HepG2 (cell line): Measurements from ENCODE around the gene CDK8. TPM values are rescaled to one million over a fixed set of nuclear protein-coding genes. Genes with fewer than 3 reads are reported as not detected.

Source experiments
- PLRG1 ChIP-seq: fragments of 450-650 bp; conservative IDR thresholded peaks from 2 replicates; pipeline ENCODE4 v1.6.1; 2016
- SAP130 ChIP-seq: IDR thresholded peaks from 2 replicates; pipeline ENCODE4 v1.6.1; 2016; ENCODE audit warnings: low read depth
- SIX1 ChIP-seq: sonication (generic); formaldehyde crosslinking; IDR thresholded peaks from 2 replicates; pipeline ENCODE4 v1.4.0; 2020; ENCODE audit warnings: missing genetic modification reagents, borderline replicate concordance
- SRY ChIP-seq: sonication (generic); formaldehyde crosslinking; IDR thresholded peaks from 2 replicates; pipeline ENCODE4 v1.8.0; 2022; ENCODE audit warnings: mild to moderate bottlenecking, missing genetic modification reagents
- TEAD2 ChIP-seq: sonication (generic); formaldehyde crosslinking; IDR thresholded peaks from 2 replicates; pipeline ENCODE4 v1.9.0; 2021; ENCODE audit warnings: missing genetic modification reagents
- ZBTB3 ChIP-seq: sonication (generic); formaldehyde crosslinking; IDR thresholded peaks from 2 replicates; pipeline ENCODE4 v1.4.0; 2020; ENCODE audit warnings: low read depth, mild to moderate bottlenecking, moderate library complexity, missing genetic modification reagents, borderline replicate concordance
- ZGPAT ChIP-seq: IDR thresholded peaks from 2 replicates; pipeline ENCODE4 v1.6.1; 2016; ENCODE audit warnings: mild to moderate bottlenecking
- ZNF496 ChIP-seq: sonication (generic); formaldehyde crosslinking; IDR thresholded peaks from 2 replicates; pipeline ENCODE4 v1.8.1; 2023; ENCODE audit warnings: mild to moderate bottlenecking, moderate library complexity, missing genetic modification reagents; ENCODE audit not compliant: insufficient replicate concordance
- ZNF503 ChIP-seq: sonication (generic); formaldehyde crosslinking; IDR thresholded peaks from 2 replicates; pipeline ENCODE4 v1.4.0; 2020; ENCODE audit warnings: missing genetic modification reagents
- ZNF737 ChIP-seq: sonication (generic); formaldehyde crosslinking; IDR thresholded peaks from 2 replicates; pipeline ENCODE4 v1.5.0; 2020; ENCODE audit warnings: missing genetic modification reagents, mild to moderate bottlenecking, borderline replicate concordance
- polyA plus RNA-seq, 8 experiments: library from polyadenylated mRNA; depleted of rRNA in 3 of 8; stranded (reverse) in 7 of 8; unstranded in 1 of 8; fragments of >200 nt; fragmentation: Illumina TruSeq in 4 of 8; extraction: Trizol in 4 of 8; gene quantifications; 2 replicates each; pipeline versions ENCODE4 v1.2.1 to v1.2.3, GENCODE V29; 2011 to 2016; ENCODE audit warnings: low read depth in 4 of 8, missing spikeins in 1 of 8, mixed read lengths in 1 of 8; ENCODE audit not compliant: insufficient read depth in 1 of 8
- total RNA-seq, 5 experiments: library from RNA; depleted of rRNA; stranded (reverse); fragments of >200 nt; fragmentation: Illumina TruSeq; extraction: Trizol; gene quantifications; 2 replicates each; pipeline ENCODE4 v1.2.3, GENCODE V29; 2016; ENCODE audit warnings: low read depth in 1 of 5
- TF ChIP-seq, protein P1 (sequence below): sonication (generic); formaldehyde crosslinking; IDR thresholded peaks from 2 replicates; pipeline ENCODE4 v1.4.0; 2020; ENCODE audit warnings: missing genetic modification reagents, borderline replicate concordance
- TF ChIP-seq, protein P2 (sequence below): sonication (generic); formaldehyde crosslinking; IDR thresholded peaks from 2 replicates; pipeline ENCODE4 v1.4.0; 2020; ENCODE audit warnings: low read depth, missing genetic modification reagents
- TF ChIP-seq, protein P3 (sequence below): sonication (generic); formaldehyde crosslinking; IDR thresholded peaks from 2 replicates; pipeline ENCODE4 v1.5.0; 2020; ENCODE audit warnings: mild to moderate bottlenecking, missing genetic modification reagents

Gene CDK8
- total and polyA plus RNA-seq, 2 of the 13 experiments (the other 11 are each of a cell fraction or from before 2014, with no cell fraction given): 15.8 to 16.4 TPM

- TF ChIP-seq TEAD2 (CRISPR knock-in tag) (no peak), ZGPAT (CRISPR knock-in tag) (peak; percentile 74; the same call in 1 of the 2 replicates), PLRG1 (no peak), SIX1 (CRISPR knock-in tag) (no peak), SRY (peak; percentile 29; the same call in 1 of the 2 replicates), ZNF503 (CRISPR knock-in tag) (no peak), ZNF737 (CRISPR knock-in tag) (no peak), SAP130 (CRISPR knock-in tag) (peak; percentile 81), ZNF496 (CRISPR knock-in tag) (no peak), ZBTB3 (CRISPR knock-in tag) (no peak)
- TF ChIP-seq, protein P1, sequence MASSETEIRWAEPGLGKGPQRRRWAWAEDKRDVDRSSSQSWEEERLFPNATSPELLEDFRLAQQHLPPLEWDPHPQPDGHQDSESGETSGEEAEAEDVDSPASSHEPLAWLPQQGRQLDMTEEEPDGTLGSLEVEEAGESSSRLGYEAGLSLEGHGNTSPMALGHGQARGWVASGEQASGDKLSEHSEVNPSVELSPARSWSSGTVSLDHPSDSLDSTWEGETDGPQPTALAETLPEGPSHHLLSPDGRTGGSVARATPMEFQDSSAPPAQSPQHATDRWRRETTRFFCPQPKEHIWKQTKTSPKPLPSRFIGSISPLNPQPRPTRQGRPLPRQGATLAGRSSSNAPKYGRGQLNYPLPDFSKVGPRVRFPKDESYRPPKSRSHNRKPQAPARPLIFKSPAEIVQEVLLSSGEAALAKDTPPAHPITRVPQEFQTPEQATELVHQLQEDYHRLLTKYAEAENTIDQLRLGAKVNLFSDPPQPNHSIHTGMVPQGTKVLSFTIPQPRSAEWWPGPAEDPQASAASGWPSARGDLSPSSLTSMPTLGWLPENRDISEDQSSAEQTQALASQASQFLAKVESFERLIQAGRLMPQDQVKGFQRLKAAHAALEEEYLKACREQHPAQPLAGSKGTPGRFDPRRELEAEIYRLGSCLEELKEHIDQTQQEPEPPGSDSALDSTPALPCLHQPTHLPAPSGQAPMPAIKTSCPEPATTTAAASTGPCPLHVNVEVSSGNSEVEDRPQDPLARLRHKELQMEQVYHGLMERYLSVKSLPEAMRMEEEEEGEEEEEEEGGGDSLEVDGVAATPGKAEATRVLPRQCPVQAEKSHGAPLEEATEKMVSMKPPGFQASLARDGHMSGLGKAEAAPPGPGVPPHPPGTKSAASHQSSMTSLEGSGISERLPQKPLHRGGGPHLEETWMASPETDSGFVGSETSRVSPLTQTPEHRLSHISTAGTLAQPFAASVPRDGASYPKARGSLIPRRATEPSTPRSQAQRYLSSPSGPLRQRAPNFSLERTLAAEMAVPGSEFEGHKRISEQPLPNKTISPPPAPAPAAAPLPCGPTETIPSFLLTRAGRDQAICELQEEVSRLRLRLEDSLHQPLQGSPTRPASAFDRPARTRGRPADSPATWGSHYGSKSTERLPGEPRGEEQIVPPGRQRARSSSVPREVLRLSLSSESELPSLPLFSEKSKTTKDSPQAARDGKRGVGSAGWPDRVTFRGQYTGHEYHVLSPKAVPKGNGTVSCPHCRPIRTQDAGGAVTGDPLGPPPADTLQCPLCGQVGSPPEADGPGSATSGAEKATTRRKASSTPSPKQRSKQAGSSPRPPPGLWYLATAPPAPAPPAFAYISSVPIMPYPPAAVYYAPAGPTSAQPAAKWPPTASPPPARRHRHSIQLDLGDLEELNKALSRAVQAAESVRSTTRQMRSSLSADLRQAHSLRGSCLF: no peak
- TF ChIP-seq, protein P2, sequence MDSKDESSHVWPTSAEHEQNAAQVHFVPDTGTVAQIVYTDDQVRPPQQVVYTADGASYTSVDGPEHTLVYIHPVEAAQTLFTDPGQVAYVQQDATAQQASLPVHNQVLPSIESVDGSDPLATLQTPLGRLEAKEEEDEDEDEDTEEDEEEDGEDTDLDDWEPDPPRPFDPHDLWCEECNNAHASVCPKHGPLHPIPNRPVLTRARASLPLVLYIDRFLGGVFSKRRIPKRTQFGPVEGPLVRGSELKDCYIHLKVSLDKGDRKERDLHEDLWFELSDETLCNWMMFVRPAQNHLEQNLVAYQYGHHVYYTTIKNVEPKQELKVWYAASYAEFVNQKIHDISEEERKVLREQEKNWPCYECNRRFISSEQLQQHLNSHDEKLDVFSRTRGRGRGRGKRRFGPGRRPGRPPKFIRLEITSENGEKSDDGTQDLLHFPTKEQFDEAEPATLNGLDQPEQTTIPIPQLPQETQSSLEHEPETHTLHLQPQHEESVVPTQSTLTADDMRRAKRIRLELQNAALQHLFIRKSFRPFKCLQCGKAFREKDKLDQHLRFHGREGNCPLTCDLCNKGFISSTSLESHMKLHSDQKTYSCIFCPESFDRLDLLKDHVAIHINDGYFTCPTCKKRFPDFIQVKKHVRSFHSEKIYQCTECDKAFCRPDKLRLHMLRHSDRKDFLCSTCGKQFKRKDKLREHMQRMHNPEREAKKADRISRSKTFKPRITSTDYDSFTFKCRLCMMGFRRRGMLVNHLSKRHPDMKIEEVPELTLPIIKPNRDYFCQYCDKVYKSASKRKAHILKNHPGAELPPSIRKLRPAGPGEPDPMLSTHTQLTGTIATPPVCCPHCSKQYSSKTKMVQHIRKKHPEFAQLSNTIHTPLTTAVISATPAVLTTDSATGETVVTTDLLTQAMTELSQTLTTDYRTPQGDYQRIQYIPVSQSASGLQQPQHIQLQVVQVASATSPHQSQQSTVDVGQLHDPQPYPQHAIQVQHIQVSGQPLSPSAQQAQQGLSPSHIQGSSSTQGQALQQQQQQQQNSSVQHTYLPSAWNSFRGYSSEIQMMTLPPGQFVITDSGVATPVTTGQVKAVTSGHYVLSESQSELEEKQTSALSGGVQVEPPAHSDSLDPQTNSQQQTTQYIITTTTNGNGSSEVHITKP (CRISPR knock-in tag): peak; percentile 42; the same call in 1 of the 2 replicates
- TF ChIP-seq, protein P3, sequence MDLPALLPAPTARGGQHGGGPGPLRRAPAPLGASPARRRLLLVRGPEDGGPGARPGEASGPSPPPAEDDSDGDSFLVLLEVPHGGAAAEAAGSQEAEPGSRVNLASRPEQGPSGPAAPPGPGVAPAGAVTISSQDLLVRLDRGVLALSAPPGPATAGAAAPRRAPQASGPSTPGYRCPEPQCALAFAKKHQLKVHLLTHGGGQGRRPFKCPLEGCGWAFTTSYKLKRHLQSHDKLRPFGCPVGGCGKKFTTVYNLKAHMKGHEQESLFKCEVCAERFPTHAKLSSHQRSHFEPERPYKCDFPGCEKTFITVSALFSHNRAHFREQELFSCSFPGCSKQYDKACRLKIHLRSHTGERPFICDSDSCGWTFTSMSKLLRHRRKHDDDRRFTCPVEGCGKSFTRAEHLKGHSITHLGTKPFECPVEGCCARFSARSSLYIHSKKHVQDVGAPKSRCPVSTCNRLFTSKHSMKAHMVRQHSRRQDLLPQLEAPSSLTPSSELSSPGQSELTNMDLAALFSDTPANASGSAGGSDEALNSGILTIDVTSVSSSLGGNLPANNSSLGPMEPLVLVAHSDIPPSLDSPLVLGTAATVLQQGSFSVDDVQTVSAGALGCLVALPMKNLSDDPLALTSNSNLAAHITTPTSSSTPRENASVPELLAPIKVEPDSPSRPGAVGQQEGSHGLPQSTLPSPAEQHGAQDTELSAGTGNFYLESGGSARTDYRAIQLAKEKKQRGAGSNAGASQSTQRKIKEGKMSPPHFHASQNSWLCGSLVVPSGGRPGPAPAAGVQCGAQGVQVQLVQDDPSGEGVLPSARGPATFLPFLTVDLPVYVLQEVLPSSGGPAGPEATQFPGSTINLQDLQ (CRISPR knock-in tag): no peak; the same call in 1 of the 2 replicates
Observed at GRCh38 chr13:26253787-26254582, at the start of gene CDK8 (continued).
